Smooth muscle cell (in vitro differentiated cells): ENCODE results near the gene HTR3A. TPM values are rescaled to one million over a fixed set of nuclear protein-coding genes. Genes with fewer than 3 reads are reported as not detected.

Source experiments
- DNase-seq: peaks from one replicate; lab custom pipeline; 2025; ENCODE audit not compliant: unreplicated experiment; lab: John Stamatoyannopoulos, UW
- H2AFZ ChIP-seq: fragments of 200-600 bp; sonication (generic); 2 replicates; pipeline ENCODE4 v1.6.0; 2016; ENCODE audit warnings: antibody characterized with exemption, low read depth, mild to moderate bottlenecking
- H3F3A ChIP-seq: fragments of 200-600 bp; sonication (generic); 2 replicates; pipeline ENCODE4 v1.6.0; 2017; ENCODE audit warnings: antibody characterized with exemption, low read depth
- H3K27ac ChIP-seq: fragments of 200-600 bp; sonication (generic); 2 replicates; pipeline ENCODE4 v1.5.1; 2016; ENCODE audit warnings: low read depth, mild to moderate bottlenecking
- H3K27me3 ChIP-seq: fragments of 200-600 bp; sonication (generic); 2 replicates; pipeline ENCODE4 v1.6.1; 2016; ENCODE audit warnings: low read depth, mild to moderate bottlenecking
- H3K36me3 ChIP-seq: fragments of 200-600 bp; sonication (generic); 2 replicates; pipeline ENCODE4 v1.5.1; 2016; ENCODE audit warnings: low read depth
- H3K4me1 ChIP-seq: fragments of 200-600 bp; sonication (generic); 2 replicates; pipeline ENCODE4 v1.5.1; 2016; ENCODE audit warnings: low read depth
- H3K4me2 ChIP-seq: fragments of 200-600 bp; sonication (generic); 2 replicates; pipeline ENCODE4 v1.6.0; 2016; ENCODE audit warnings: mild to moderate bottlenecking
- H3K4me3 ChIP-seq: fragments of 200-600 bp; sonication (generic); 2 replicates; pipeline ENCODE4 v1.5.1; 2016; ENCODE audit warnings: mild to moderate bottlenecking
- H3K79me2 ChIP-seq: fragments of 200-600 bp; sonication (generic); 2 replicates; pipeline ENCODE4 v1.6.0; 2016; ENCODE audit warnings: low read depth, mild to moderate bottlenecking
- H3K9ac ChIP-seq: fragments of 200-600 bp; sonication (generic); 2 replicates; pipeline ENCODE4 v1.6.0; 2016; ENCODE audit warnings: low read depth
- H3K9me3 ChIP-seq: fragments of 200-600 bp; sonication (generic); replicated peaks from 2 replicates; pipeline ENCODE4 v1.5.1; 2016; ENCODE audit warnings: low read depth
- H4K20me1 ChIP-seq: fragments of 200-600 bp; sonication (generic); 2 replicates; pipeline ENCODE4 v1.6.0; 2016; ENCODE audit warnings: low read depth
- CTCF ChIP-seq: fragments of 200-600 bp; sonication (generic); IDR thresholded peaks from 2 replicates; pipeline ENCODE4 v1.5.1; 2017; ENCODE audit warnings: borderline replicate concordance, mild to moderate bottlenecking, antibody characterized with exemption; ENCODE audit not compliant: insufficient read depth, poor library complexity, severe bottlenecking
- WGBS: methylation state at CpG from one replicate; pipeline ENCODE4 v1.1.7; 2016; ENCODE audit warnings: low lambda C conversion rate; 5-methylcytosine and 5-hydroxymethylcytosine counted together
- polyA plus RNA-seq: library from polyadenylated mRNA; unstranded; fragments of >200 nt; fragmentation: Nextera tagmentation; extraction: Ambion mirVana; gene quantifications from 2 replicates; pipeline ENCODE4 v1.2.1, GENCODE V29; 2016
- total RNA-seq: library from RNA; depleted of rRNA; stranded (reverse); fragments of >200 nt; gene quantifications from 2 replicates; pipeline ENCODE4 v1.2.3, GENCODE V29; 2014

HTR3A gene
- total and polyA plus RNA-seq, 2 experiments from 2014 or later, result not detected

GRCh38 chr11:113949891-113950290, 25.0 kb upstream of the HTR3A start:
- H3K36me3 ChIP-seq, result no peaks in the 10 kb centered on the region
- no peak for TF ChIP-seq CTCF
- DNase-seq, result no peak
- H3K4me2 ChIP-seq, result no peak overlapping the region
- no peaks in the 10 kb centered on the region for H4K20me1 ChIP-seq
- H3K9me3 ChIP-seq, result no peaks in the 10 kb centered on the region
- H2AFZ ChIP-seq, result no peak overlapping the region
- H3K4me3 ChIP-seq, result no peak overlapping the region
- H3K4me1 ChIP-seq, result no peaks in the 10 kb centered on the region
- H3F3A ChIP-seq, result no peaks in the 10 kb centered on the region
- no peak overlapping the region for H3K9ac ChIP-seq
- H3K79me2 ChIP-seq, result no peaks in the 10 kb centered on the region
- H3K27ac ChIP-seq, result no peak overlapping the region
- peaks cover 24% of the 10 kb centered on the region for H3K27me3 ChIP-seq
- 83% methylated on average over 4 of the region's 4 CpGs for WGBS

- no peaks in the 10 kb centered on the region for H3K4me1 ChIP-seq
- H3F3A ChIP-seq, result no peaks in the 10 kb centered on the region
- no peak overlapping the region for H3K4me3 ChIP-seq
- DNase-seq, result no peak
- no peaks in the 10 kb centered on the region for H3K9me3 ChIP-seq
- no peak overlapping the region for H3K27ac ChIP-seq
- WGBS, result 76% methylated on average over 5 of the region's 5 CpGs
- TF ChIP-seq CTCF, result no peak
- H2AFZ ChIP-seq, result no peak overlapping the region
- no peaks in the 10 kb centered on the region for H3K79me2 ChIP-seq
- H3K27me3 ChIP-seq, result peaks cover 26% of the 10 kb centered on the region
- H4K20me1 ChIP-seq, result no peaks in the 10 kb centered on the region
- H3K9ac ChIP-seq, result no peak overlapping the region
- no peaks in the 10 kb centered on the region for H3K36me3 ChIP-seq
- H3K4me2 ChIP-seq, result no peak overlapping the region
Measured at GRCh38 chr11:113951537-113951936, 23.4 kb upstream of the HTR3A start.

- no peak for TF ChIP-seq CTCF
- H3K4me1 ChIP-seq, result no peaks in the 10 kb centered on the region
- H3F3A ChIP-seq, result no peaks in the 10 kb centered on the region
- H3K4me3 ChIP-seq, result no peak overlapping the region
- no peak overlapping the region for H3K27ac ChIP-seq
- no peaks in the 10 kb centered on the region for H3K79me2 ChIP-seq
- 80% methylated on average over 10 of the region's 10 CpGs for WGBS
- no peak overlapping the region for H3K9ac ChIP-seq
- no peaks in the 10 kb centered on the region for H3K9me3 ChIP-seq
- peaks cover 29% of the 10 kb centered on the region for H3K27me3 ChIP-seq
- no peaks in the 10 kb centered on the region for H3K36me3 ChIP-seq
- no peak overlapping the region for H3K4me2 ChIP-seq
- no peak for DNase-seq
- no peaks in the 10 kb centered on the region for H4K20me1 ChIP-seq
- no peak overlapping the region for H2AFZ ChIP-seq
Measured at GRCh38 chr11:113952070-113952469, 22.8 kb upstream of the HTR3A start.

GRCh38 chr11:113952588-113952987, 22.3 kb upstream of the HTR3A start:
- no peak for DNase-seq
- Histone ChIP-seq H3K4me1 (no peaks in the 10 kb centered on the region), H3F3A (no peaks in the 10 kb centered on the region), H3K4me2 (no peak overlapping the region), H2AFZ (no peak overlapping the region), H3K27ac (no peak overlapping the region), H3K9me3 (no peaks in the 10 kb centered on the region), H3K27me3 (peaks cover 29% of the 10 kb centered on the region), H3K36me3 (no peaks in the 10 kb centered on the region), H3K79me2 (no peaks in the 10 kb centered on the region), H3K4me3 (no peak overlapping the region), H4K20me1 (no peaks in the 10 kb centered on the region), H3K9ac (no peak overlapping the region)
- 89% methylated on average over 10 of the region's 10 CpGs for WGBS
- no peak for TF ChIP-seq CTCF
